Astrocyte of the spinal cord (primary cell): ENCODE results near the gene SRI.
"Not testable (repeated sequence)": the region's sequence is repeated elsewhere in the genome, so short reads cannot be mapped to it uniquely, and the experiment has no call there.

Source experiments
- DNase-seq: peaks from one replicate; pipeline ENCODE4 v3.0.0; 2011; ENCODE audit warnings: low read depth, low spot score
- H3K4me3 ChIP-seq: 2 replicates; pipeline ENCODE4 v1.5.1; 2011; ENCODE audit warnings: low read depth, mild to moderate bottlenecking, low read length, moderate library complexity
- CTCF ChIP-seq: IDR thresholded peaks from 2 replicates; pipeline ENCODE4 v1.5.1; 2012; ENCODE audit warnings: low read depth, mild to moderate bottlenecking, low read length, inconsistent platforms
- in situ Hi-C: cut with HindIII; loops from 2 replicates; pipeline ENCODE4 v1.10.0; 2017; ENCODE audit warnings: low sequenced_read_pairs

SRI gene

GRCh38 chr7:88169717-88170320 is 50.0 kb downstream of the SRI start:
- H3K4me3 ChIP-seq, result no peak overlapping the region
- DNase-seq, result peak; percentile 23
- in situ Hi-C loops, result no loop called here
- TF ChIP-seq CTCF, result peak; percentile 49

GRCh38 chr7:88167721-88168120 is 52.1 kb downstream of the SRI start:
- H3K4me3 ChIP-seq, result no peak overlapping the region
- no peak for DNase-seq
- no peak for TF ChIP-seq CTCF
- in situ Hi-C loops, result no loop called here

GRCh38 chr7:88167223-88167622 is 52.6 kb downstream of the SRI start:
- in situ Hi-C loops, result no loop called here
- no peak for TF ChIP-seq CTCF

GRCh38 chr7:88165697-88166096 is 54.1 kb downstream of the SRI start:
- DNase-seq, result no peak
- in situ Hi-C loops, result no loop called here

More at GRCh38 chr7:88167223-88167622, 52.6 kb downstream of the SRI start:
- DNase-seq, result no peak
- H3K4me3 ChIP-seq, result no peak overlapping the region

GRCh38 chr7:88159741-88160140 is 60.1 kb downstream of the SRI start:
- in situ Hi-C loops, DNase-seq: not testable (repeated sequence)

More at GRCh38 chr7:88165697-88166096, 54.1 kb downstream of the SRI start:
- H3K4me3 ChIP-seq, result no peak overlapping the region
- TF ChIP-seq CTCF, result no peak

GRCh38 chr7:88156356-88156755 is 63.5 kb downstream of the SRI start:
- TF ChIP-seq CTCF, result no peak
- in situ Hi-C loops, result no loop called here
- no peak for DNase-seq
- no peak overlapping the region for H3K4me3 ChIP-seq

More at GRCh38 chr7:88159741-88160140, 60.1 kb downstream of the SRI start:
- not testable (repeated sequence) for H3K4me3 ChIP-seq

- in situ Hi-C loops, result no loop called here
- DNase-seq, result no peak
- H3K4me3 ChIP-seq, result no peak overlapping the region
- no peak for TF ChIP-seq CTCF
Measured at GRCh38 chr7:88155756-88156155, 64.1 kb downstream of the SRI start.
